Lung (tissue), 12 donors: Measurements from ENCODE around the gene PSMB10. TPM values are rescaled to one million over a fixed set of nuclear protein-coding genes. Genes with fewer than 3 reads are reported as not detected.

Source experiments
- ATAC-seq: fragments of 200-7000 bp; cut with Tn5 transposase; one replicate; pipeline ENCODE4 v1.9.1; 2020; ENCODE audit warnings: moderate number of reproducible peaks; ENCODE audit not compliant: insufficient read depth, low FRiP score
- DNase-seq, 3 donors: peaks; one replicate each; pipeline ENCODE4 v3.0.0-alpha.2; 2013 to 2017
- H3K27ac ChIP-seq, 2 donors: one replicate each; pipeline ENCODE4 v1.5.1; 2013; ENCODE audit warnings: mild to moderate bottlenecking in 2 of 2, moderate library complexity in 2 of 2, control low read depth in 1 of 2, inconsistent platforms in 1 of 2, low read depth in 1 of 2, low read length in 1 of 2
- H3K27me3 ChIP-seq, 3 donors: one replicate each; pipeline ENCODE4 v1.5.1; 2013; ENCODE audit warnings: low read length in 2 of 3; ENCODE audit not compliant: control insufficient read depth in 3 of 3, insufficient read depth in 3 of 3
- H3K36me3 ChIP-seq, 4 donors: one replicate each; pipeline ENCODE4 v1.5.1; 2013; ENCODE audit warnings: low read length in 4 of 4, mild to moderate bottlenecking in 1 of 4, moderate library complexity in 1 of 4; ENCODE audit not compliant: control insufficient read depth in 4 of 4, insufficient read depth in 4 of 4
- H3K4me1 ChIP-seq, 5 donors: one replicate each; pipeline ENCODE4 v1.5.1; 2013; ENCODE audit warnings: low read length in 5 of 5, mild to moderate bottlenecking in 2 of 5, moderate library complexity in 1 of 5; ENCODE audit not compliant: control insufficient read depth in 5 of 5, insufficient read depth in 5 of 5
- H3K4me3 ChIP-seq: one replicate; pipeline ENCODE4 v1.5.1; 2013; ENCODE audit warnings: mild to moderate bottlenecking, control low read depth, moderate library complexity
- H3K9ac ChIP-seq, 2 donors: one replicate each; pipeline ENCODE4 v1.5.1; 2013; ENCODE audit warnings: low read length in 2 of 2, control low read depth in 1 of 2; ENCODE audit not compliant: insufficient read depth in 1 of 2
- H3K9me3 ChIP-seq, 4 donors: one replicate each; pipeline ENCODE4 v1.5.1; 2013; ENCODE audit warnings: low read length in 3 of 4, mild to moderate bottlenecking in 1 of 4, moderate library complexity in 1 of 4; ENCODE audit not compliant: control insufficient read depth in 4 of 4, insufficient read depth in 3 of 4
- WGBS, 2 donors: extraction: QIAGEN DNeasy Blood & Tissue Kit; methylation state at CpG; one replicate each; pipeline ENCODE4 v1.1.7; 2013; 5-methylcytosine and 5-hydroxymethylcytosine counted together
- polyA plus RNA-seq, 2 donors: library from polyadenylated mRNA; stranded (reverse); fragments of 200-250 nt; gene quantifications; one replicate each; pipeline ENCODE4 v1.2.1, GENCODE V29; 2013
- total RNA-seq, 2 donors: library from RNA; depleted of rRNA in 1 of 2; stranded (reverse); fragments of >200 nt in 1 of 2; gene quantifications; one replicate each; pipeline ENCODE4 v1.2.1, GENCODE V29; 2014 to 2021
- TF ChIP-seq, protein P1 (sequence below): IDR thresholded peaks from 2 replicates; pipeline ENCODE4 v1.5.1; 2012; ENCODE audit warnings: mild to moderate bottlenecking; ENCODE audit errors: control extremely low read depth, extremely low read depth
- donor health status: control.
- donor health status: control.
- donor health status: Bipolar disorder and iron deficiency.
- donor health status: healthy.
- donor health status: DM: yes; HTN: yes; CAD: no.

PSMB10 gene
- total and polyA plus RNA-seq, 4 donors = 36.6 to 186 (median 112) TPM

DNA sequence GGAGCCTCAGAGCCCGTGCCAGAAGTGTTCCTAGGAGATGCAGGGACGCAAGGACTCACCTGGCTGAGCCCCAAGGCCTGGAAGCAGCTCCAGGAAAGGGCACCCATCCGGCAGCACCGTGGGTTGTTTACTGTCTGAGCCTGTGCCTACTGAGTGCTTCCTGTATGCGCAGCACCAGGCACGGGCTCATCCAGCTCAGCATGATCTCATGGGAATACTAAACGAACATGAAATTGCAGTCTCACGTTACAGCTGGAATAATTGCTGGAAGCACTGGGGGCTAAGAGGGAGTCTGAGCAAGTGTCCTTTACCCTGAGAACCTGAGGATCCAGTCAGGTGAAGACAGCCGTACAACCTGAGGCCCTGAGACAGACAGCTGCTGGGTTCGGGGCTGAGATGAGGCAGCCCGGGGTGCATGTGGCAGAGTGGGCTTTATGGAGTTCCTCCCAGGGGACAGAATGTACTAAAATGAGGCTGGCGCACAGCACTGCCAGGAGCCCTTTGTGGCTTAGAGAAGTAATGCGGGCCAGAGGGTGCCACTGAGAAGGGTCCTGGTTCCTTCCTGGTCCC is 10.4 kb downstream of the PSMB10 start:
- ATAC-seq = no peak
- peak overlapping the region in 1 of 2 donors; percentile 71 for H3K27ac ChIP-seq
- WGBS, 2 donors = 47 to 72% methylated on average over 13 of the region's 13 CpGs
- H3K4me1 ChIP-seq = peaks cover 0 to 15% (median 0%) of the 10 kb centered on the region in 5 donors
- H3K4me3 ChIP-seq = no peak overlapping the region
- TF ChIP-seq, protein P1, sequence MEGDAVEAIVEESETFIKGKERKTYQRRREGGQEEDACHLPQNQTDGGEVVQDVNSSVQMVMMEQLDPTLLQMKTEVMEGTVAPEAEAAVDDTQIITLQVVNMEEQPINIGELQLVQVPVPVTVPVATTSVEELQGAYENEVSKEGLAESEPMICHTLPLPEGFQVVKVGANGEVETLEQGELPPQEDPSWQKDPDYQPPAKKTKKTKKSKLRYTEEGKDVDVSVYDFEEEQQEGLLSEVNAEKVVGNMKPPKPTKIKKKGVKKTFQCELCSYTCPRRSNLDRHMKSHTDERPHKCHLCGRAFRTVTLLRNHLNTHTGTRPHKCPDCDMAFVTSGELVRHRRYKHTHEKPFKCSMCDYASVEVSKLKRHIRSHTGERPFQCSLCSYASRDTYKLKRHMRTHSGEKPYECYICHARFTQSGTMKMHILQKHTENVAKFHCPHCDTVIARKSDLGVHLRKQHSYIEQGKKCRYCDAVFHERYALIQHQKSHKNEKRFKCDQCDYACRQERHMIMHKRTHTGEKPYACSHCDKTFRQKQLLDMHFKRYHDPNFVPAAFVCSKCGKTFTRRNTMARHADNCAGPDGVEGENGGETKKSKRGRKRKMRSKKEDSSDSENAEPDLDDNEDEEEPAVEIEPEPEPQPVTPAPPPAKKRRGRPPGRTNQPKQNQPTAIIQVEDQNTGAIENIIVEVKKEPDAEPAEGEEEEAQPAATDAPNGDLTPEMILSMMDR = no peak
- H3K27me3 ChIP-seq = no peaks in the 10 kb centered on the region
- no peak overlapping the region for H3K9ac ChIP-seq
- DNase-seq = no peak
- H3K36me3 ChIP-seq = peaks cover 0 to 24% (median 16%) of the 10 kb centered on the region in 4 donors
- H3K9me3 ChIP-seq = no peaks in the 10 kb centered on the region

DNA sequence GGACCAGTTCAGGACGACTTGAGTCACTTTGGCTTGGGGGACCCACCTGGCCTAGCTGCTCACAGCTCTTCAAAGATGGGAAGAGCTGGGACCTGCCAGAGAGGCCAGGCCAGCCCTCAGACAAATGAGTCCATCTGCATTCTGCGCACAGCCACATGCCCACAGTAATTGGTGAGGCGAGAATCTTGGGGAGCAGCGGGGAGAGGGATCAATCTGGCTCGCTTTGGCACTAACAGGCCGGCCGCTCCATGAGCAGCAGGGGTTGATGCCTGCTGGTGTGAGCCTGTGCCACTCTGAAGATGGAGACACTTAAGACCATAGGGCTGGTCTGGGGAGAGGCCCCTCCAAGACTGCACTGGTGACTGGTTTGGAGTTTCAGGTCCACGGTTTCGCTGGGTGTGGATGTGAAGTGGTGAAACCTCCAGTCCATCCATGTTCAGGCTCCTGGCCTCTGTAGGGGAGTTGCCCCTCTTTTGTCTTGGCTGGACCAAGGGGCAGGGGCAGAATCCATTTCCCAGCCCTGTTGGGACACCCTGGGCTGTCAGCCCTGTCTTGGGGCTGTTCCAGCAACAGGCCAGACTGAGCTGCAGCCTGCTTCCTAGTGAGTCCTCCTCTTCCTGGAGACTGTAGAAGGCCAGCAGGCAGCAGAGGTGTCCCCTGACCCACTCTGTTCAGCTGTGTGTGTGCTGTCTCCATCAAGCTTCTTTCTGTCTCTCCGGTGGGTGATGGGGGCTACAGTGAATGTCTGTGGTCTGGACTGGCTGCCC is 12.3 kb downstream of the PSMB10 start:
- H3K27ac ChIP-seq = peak overlapping the region in 1 of 2 donors; percentile 46
- peaks cover 0 to 15% (median 0%) of the 10 kb centered on the region in 5 donors for H3K4me1 ChIP-seq
- no peak overlapping the region for H3K4me3 ChIP-seq
- TF ChIP-seq, protein P1 = no peak
- no peak overlapping the region for H3K9ac ChIP-seq
- DNase-seq = no peak
- ATAC-seq = no peak
- H3K27me3 ChIP-seq = no peaks in the 10 kb centered on the region
- WGBS, 2 donors = 95 to 96% methylated on average over 10 of the region's 10 CpGs
- no peaks in the 10 kb centered on the region for H3K9me3 ChIP-seq
- peaks cover 0 to 25% (median 11%) of the 10 kb centered on the region in 4 donors for H3K36me3 ChIP-seq

DNA sequence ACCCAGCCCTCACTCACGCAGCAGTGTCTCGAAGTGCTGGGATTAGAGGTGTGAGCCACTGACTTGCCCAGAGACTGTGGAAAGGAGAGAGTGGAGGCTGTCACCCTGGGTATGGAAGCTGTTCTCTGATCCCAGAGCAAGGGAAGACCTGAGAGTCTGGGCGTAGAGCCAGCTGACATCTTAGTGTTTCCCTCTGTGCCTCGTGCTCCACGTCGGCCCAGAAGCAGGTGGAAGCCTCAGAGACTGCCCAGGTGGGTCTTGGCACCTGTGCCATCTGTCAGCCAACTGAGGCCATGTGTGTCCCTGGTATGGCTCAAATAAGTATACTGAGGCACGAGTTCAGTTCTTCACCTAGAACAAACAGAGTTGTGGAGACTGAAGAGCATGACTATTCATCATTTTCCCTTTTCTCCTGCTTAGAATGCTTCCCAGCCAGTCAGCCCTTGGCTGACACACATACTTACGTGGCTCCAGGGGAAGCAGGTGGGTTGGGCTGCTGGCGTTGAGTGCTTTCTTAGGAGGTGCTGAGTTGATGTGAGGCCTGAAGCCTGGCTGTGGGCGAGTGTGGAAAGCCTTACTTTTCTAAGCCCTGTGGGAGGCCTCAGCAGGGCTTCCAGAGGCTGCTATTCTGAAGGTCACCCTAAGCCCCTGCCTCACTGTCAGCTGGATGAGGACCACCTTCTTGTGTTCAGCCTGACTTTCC is 13.1 kb downstream of the PSMB10 start:
- WGBS, 2 donors = 74 to 83% methylated on average over 10 of the region's 10 CpGs
- H3K27ac ChIP-seq = peak overlapping the region; percentile 23 to 46
- H3K9me3 ChIP-seq = no peaks in the 10 kb centered on the region
- H3K9ac ChIP-seq = no peak overlapping the region
- TF ChIP-seq, protein P1 = no peak
- no peaks in the 10 kb centered on the region for H3K27me3 ChIP-seq
- ATAC-seq (no peak), DNase-seq (no peak)
- peaks cover 0 to 20% (median 11%) of the 10 kb centered on the region in 4 donors for H3K36me3 ChIP-seq
- H3K4me1 ChIP-seq = peaks cover 0 to 15% (median 0%) of the 10 kb centered on the region in 5 donors
- H3K4me3 ChIP-seq = no peak overlapping the region
